Panc1 (cell line): ENCODE data around the gene CYRIA. TPM values are rescaled to one million over a fixed set of nuclear protein-coding genes. Genes with fewer than 3 reads are reported as not detected.

Experiments used
- ATAC-seq: fragments of 200-7000 bp; cut with Tn5 transposase; 2 replicates; pipeline ENCODE4 v1.9.1; 2020; ENCODE audit warnings: mild to moderate bottlenecking, moderate library complexity
- BruUV-seq: library from RNA; stranded (reverse); fragments of 400-500 nt; replicated peaks from 2 replicates; lab custom pipeline; 2021; lab: Mats Ljungman, UMichigan
- CTCF ChIA-PET: fragments of 300-600 bp; sonication (Branson Sonifier 250); formaldehyde crosslinking; loops from one replicate; lab custom pipeline; 2022; ENCODE audit warnings: antibody characterized with exemption; lab: Charles Lee
- POLR2A ChIA-PET: fragments of 300-600 bp; sonication (Branson Sonifier 250); formaldehyde crosslinking; loops from one replicate; lab custom pipeline; 2022; ENCODE audit warnings: antibody characterized with exemption; lab: Charles Lee
- DNase-seq: peaks from one replicate; pipeline ENCODE4 v3.0.0-alpha.2; 2010; ENCODE audit warnings: low read depth, low spot score
- H3K27ac ChIP-seq: 2 replicates; pipeline ENCODE4 v1.5.1; 2011; ENCODE audit warnings: mild to moderate bottlenecking, low read length, inconsistent platforms
- H3K27me3 ChIP-seq: fragments of 200-500 bp; sonication (Bioruptor generic); 2 replicates; pipeline ENCODE4 v1.6.0; 2014; ENCODE audit warnings: low read length, inconsistent platforms; ENCODE audit not compliant: control insufficient read depth, insufficient read depth
- H3K36me3 ChIP-seq: fragments of 200-500 bp; sonication (Bioruptor generic); 2 replicates; pipeline ENCODE4 v1.5.1; 2014; ENCODE audit warnings: inconsistent platforms, mild to moderate bottlenecking, low read length, moderate library complexity; ENCODE audit not compliant: control insufficient read depth, insufficient read depth
- H3K4me1 ChIP-seq: 2 replicates; pipeline ENCODE4 v1.5.1; 2011; ENCODE audit warnings: inconsistent platforms, mild to moderate bottlenecking, low read length, moderate library complexity; ENCODE audit not compliant: control insufficient read depth, insufficient read depth
- H3K4me3 ChIP-seq, 2 experiments: 2 replicates each; pipeline ENCODE4 v1.5.1; 2011 to 2012; ENCODE audit warnings: low read depth in 2 of 2, low read length in 2 of 2, mild to moderate bottlenecking in 2 of 2, inconsistent platforms in 1 of 2, moderate library complexity in 1 of 2
- H3K9me3 ChIP-seq: fragments of 200-500 bp; sonication (Bioruptor generic); 2 replicates; pipeline ENCODE4 v1.5.1; 2014; ENCODE audit warnings: low read depth, mild to moderate bottlenecking, inconsistent platforms, low read length, moderate library complexity; ENCODE audit not compliant: control insufficient read depth, insufficient read depth
- CTCF ChIP-seq: fragments of 450-650 bp; IDR thresholded peaks from 2 replicates; pipeline ENCODE4 v1.5.1; 2017; ENCODE audit warnings: mild to moderate bottlenecking
- POLR2AphosphoS5 ChIP-seq: IDR thresholded peaks from 2 replicates; pipeline ENCODE4 v1.6.1; 2012; ENCODE audit warnings: mild to moderate bottlenecking, low read depth, low read length, moderate library complexity
- REST ChIP-seq, 2 experiments: IDR thresholded peaks; 2 replicates each; pipeline ENCODE4 v1.6.1; 2011 to 2012; ENCODE audit warnings: low read depth in 2 of 2, control low read depth in 1 of 2, low read length in 1 of 2, mild to moderate bottlenecking in 1 of 2, moderate library complexity in 1 of 2; ENCODE audit not compliant: insufficient read depth in 1 of 2
- SIN3A ChIP-seq: IDR thresholded peaks from 2 replicates; pipeline ENCODE4 v1.6.1; 2012; ENCODE audit warnings: low read depth, mild to moderate bottlenecking, low read length, moderate library complexity, borderline replicate concordance; ENCODE audit not compliant: insufficient read depth
- TCF7L2 ChIP-seq: IDR thresholded peaks from 2 replicates; pipeline ENCODE4 v1.6.1; 2011; ENCODE audit warnings: mild to moderate bottlenecking, low read depth, low read length, inconsistent platforms
- in situ Hi-C: cut with HindIII; loops from 2 replicates; pipeline ENCODE4 v1.10.0; 2016; ENCODE audit warnings: low sequenced_read_pairs, low pct_unique_long_range_greater_than_20kb
- intact Hi-C: fragments of 100-400 bp; cut with micrococcal nuclease; formaldehyde crosslinking; loops from one replicate; pipeline ENCODE4 v1.10.0; 2022; ENCODE audit not compliant: unreplicated experiment
- total RNA-seq: library from RNA; stranded (reverse); gene quantifications from one replicate; pipeline ENCODE4 v1.2.1, GENCODE V29; 2021; ENCODE audit not compliant: unreplicated experiment

CYRIA gene
- total RNA-seq, 1 experiment from 2014 or later: 0.13 TPM

- no TSS peak for BruUV-seq
- in situ Hi-C loops (no loop called here), intact Hi-C loops (no loop called here)
- DNase-seq (no peak), ATAC-seq (no peak)
- TF ChIP-seq TCF7L2: no peak
- no peak for TF ChIP-seq CTCF
- no peak for TF ChIP-seq POLR2AphosphoS5
- TF ChIP-seq REST (IDR thresholded peaks at IDR 0.05; ENCODE audit: insufficient read depth in 1 of 2, low read depth in 2 of 2, low read length in 1 of 2): no peak
- TF ChIP-seq SIN3A: no peak
- Histone ChIP-seq H3K9me3 (no peaks in the 10 kb centered on the region), H3K27ac (no peak overlapping the region), H3K4me3 (no peak overlapping the region), H3K27me3 (no peaks in the 10 kb centered on the region; the same call in 1 of the 2 replicates), H3K4me1 (no peaks in the 10 kb centered on the region), H3K36me3 (no peaks in the 10 kb centered on the region)
- POLR2A ChIA-PET: interaction anchor here (0.7 kb wide), 1 partner anchor 52 kb away, joined by 3 read pairs; no protein-coding TSS in a partner anchor
- CTCF ChIA-PET: no interaction called here
Measured at GRCh38 chr2:16654833-16655444, 10.7 kb downstream of the CYRIA start.

- TF ChIP-seq SIN3A (no peak), CTCF (no peak), TCF7L2 (no peak), REST (IDR thresholded peaks at IDR 0.05; ENCODE audit: insufficient read depth in 1 of 2, low read depth in 2 of 2, low read length in 1 of 2) (no peak), POLR2AphosphoS5 (no peak)
- Histone ChIP-seq H3K27ac (no peak overlapping the region), H3K4me1 (no peaks in the 10 kb centered on the region), H3K27me3 (no peaks in the 10 kb centered on the region; the same call in 1 of the 2 replicates), H3K4me3 (no peak overlapping the region), H3K9me3 (no peaks in the 10 kb centered on the region), H3K36me3 (no peaks in the 10 kb centered on the region)
- no TSS peak for BruUV-seq
- intact Hi-C loops: no loop called here
- DNase-seq: no peak
- CTCF ChIA-PET: no interaction called here
- in situ Hi-C loops: no loop called here
- ATAC-seq: no peak
- POLR2A ChIA-PET: no interaction called here
Measured at GRCh38 chr2:16653799-16654198, 11.8 kb downstream of the CYRIA start.
